ENCODE measurements around the gene PEPD. TPM values are rescaled to one million over a fixed set of nuclear protein-coding genes. Genes with fewer than 3 reads are reported as not detected.

Gene PEPD
- polyA plus RNA-seq, 3 donors, result 61.5 to 218 (median 171) TPM

DNA sequence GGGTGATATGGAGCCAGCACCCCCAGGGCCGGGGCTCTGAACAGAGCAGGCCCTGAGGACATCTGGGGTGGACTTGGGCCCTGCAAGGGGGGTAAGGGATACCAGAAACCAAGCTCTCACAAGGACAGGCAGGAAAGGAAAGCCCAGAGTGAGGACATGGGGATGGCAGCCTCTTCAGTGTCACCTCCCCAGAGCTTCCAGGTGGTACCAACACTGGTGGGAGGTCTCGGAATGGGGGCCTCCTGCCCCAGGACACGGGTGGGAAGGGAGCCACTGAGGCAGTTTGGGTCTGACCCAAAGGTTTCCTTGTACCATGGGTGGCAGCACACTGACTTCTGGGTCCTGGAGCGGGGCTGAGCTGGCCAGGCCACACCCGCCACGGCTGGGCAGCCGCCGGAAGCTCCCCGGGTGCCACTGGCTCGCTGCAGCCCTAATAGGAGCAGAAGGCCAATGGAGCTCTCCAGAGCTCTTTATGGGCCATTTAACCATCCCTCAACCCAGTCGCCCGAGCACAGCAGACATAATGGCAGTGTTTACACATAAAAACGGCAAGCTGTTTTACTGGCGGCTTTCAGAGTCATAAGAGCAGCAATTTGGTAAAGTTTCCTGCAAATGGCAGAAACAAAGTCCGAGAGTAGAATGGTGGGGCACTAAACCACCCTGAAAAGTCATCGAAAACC lies 59.3 kb downstream of the PEPD start:
- no peak for DNase-seq
- Histone ChIP-seq H3K79me2 (ENCODE audit: insufficient read depth, low read length) (no peaks in the 10 kb centered on the region), H3K4me1 (ENCODE audit: control insufficient read depth in 1 of 2, insufficient read depth in 2 of 2, low read length in 2 of 2) (no peaks in the 10 kb centered on the region), H3K27ac (ENCODE audit: low read depth in 1 of 2, low read length in 2 of 2) (no peak overlapping the region), H4K20me1 (ENCODE audit: insufficient read depth, low read length) (no peaks in the 10 kb centered on the region), H2AFZ (ENCODE audit: insufficient read depth, low read depth, low read length, poor library complexity, severe bottlenecking) (no peak overlapping the region), H3K9ac (ENCODE audit: insufficient read depth, low read length, poor library complexity, severe bottlenecking) (no peak overlapping the region), H3K36me3 (replicated peaks in 1 of 2; ENCODE audit: control insufficient read depth in 1 of 2, insufficient read depth in 2 of 2, low read length in 2 of 2) (peaks cover 6 to 11% of the 10 kb centered on the region in 2 donors), H3K9me3 (replicated peaks in 1 of 2; ENCODE audit: control insufficient read depth in 1 of 2, insufficient read depth in 1 of 2, low read length in 2 of 2) (no peaks in the 10 kb centered on the region), H3K4me2 (replicated peaks; ENCODE audit: extremely low read depth, low read length, poor library complexity, severe bottlenecking) (no peak overlapping the region), H3K27me3 (ENCODE audit: control insufficient read depth in 2 of 2, insufficient read depth in 2 of 2, low read length in 2 of 2) (no peaks in the 10 kb centered on the region), H3K4me3 (replicated peaks in 1 of 3; ENCODE audit: low read depth in 2 of 3, low read length in 3 of 3) (no peak overlapping the region)
- Mint-ChIP-seq H3K27me3 (ENCODE audit: low read depth in 3 of 3) (peaks cover 0 to 4% (median 3%) of the 10 kb centered on the region in 3 donors), H3K36me3 (peaks cover 10 to 15% of the 10 kb centered on the region in 2 donors), H3K4me1 (peaks cover 4% of the 10 kb centered on the region), H3K27ac (no peak overlapping the region), H3K9me3 (no peaks in the 10 kb centered on the region), H3K4me3 (no peak overlapping the region)
- TF ChIP-seq, protein P1, sequence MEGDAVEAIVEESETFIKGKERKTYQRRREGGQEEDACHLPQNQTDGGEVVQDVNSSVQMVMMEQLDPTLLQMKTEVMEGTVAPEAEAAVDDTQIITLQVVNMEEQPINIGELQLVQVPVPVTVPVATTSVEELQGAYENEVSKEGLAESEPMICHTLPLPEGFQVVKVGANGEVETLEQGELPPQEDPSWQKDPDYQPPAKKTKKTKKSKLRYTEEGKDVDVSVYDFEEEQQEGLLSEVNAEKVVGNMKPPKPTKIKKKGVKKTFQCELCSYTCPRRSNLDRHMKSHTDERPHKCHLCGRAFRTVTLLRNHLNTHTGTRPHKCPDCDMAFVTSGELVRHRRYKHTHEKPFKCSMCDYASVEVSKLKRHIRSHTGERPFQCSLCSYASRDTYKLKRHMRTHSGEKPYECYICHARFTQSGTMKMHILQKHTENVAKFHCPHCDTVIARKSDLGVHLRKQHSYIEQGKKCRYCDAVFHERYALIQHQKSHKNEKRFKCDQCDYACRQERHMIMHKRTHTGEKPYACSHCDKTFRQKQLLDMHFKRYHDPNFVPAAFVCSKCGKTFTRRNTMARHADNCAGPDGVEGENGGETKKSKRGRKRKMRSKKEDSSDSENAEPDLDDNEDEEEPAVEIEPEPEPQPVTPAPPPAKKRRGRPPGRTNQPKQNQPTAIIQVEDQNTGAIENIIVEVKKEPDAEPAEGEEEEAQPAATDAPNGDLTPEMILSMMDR (IDR thresholded peaks at IDR 0.05), result no peak
- intact Hi-C loops (cut with micrococcal nuclease), result no loop called here
- 93% methylated on average over 16 of the region's 16 CpGs for WGBS (ENCODE audit: insufficient coverage)

DNA sequence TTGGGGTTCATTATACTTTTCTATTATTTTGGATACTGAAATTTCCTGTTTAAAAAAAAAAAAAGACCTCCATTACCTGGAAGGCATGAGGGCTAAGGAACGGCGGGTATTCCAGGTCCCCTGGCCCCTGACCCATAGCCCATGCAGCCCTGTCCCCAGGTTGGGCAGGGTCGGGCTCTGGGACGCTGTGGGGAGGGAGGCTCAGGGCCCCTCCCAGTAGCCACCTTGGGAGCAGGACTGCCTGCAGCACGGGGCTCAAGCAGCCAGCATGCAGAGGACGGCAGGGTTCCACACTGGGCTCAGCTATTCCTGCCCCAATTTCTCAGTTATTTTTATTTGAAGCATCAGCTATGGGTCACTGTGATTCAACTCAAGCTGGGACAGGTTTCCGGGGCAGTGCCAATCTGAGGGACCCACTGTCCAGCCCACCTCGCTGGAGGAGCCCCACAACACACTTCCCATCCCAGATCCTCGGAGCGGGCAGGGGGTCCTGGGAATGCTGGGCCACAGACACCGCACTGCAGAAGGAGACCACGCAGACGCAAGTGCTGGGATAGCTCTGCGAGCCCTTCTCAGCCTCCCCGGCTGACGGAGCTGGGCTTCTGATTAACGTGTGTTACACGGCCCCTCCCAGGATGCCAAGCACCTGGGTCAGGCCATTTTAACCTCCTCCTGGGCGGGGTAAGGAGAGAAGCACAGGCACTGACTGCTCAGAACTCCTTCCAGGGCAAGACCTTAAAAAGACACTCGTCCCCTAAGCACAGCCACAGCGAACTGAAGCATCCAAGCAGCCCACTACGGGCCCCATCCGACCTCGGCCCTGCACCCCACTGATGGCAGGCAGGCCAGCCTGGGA lies 60.1 kb downstream of the PEPD start:
- peaks cover 4% of the 10 kb centered on the region for H3K4me1 Mint-ChIP-seq
- no peak overlapping the region for H3K4me3 Mint-ChIP-seq
- no peak overlapping the region for H3K9ac ChIP-seq (ENCODE audit: insufficient read depth, low read length, poor library complexity, severe bottlenecking)
- TF ChIP-seq, protein P1 (IDR thresholded peaks at IDR 0.05), result no peak
- peaks cover 6 to 11% of the 10 kb centered on the region in 2 donors for H3K36me3 ChIP-seq (replicated peaks in 1 of 2; ENCODE audit: control insufficient read depth in 1 of 2, insufficient read depth in 2 of 2, low read length in 2 of 2)
- no peaks in the 10 kb centered on the region for H4K20me1 ChIP-seq (ENCODE audit: insufficient read depth, low read length)
- peaks cover 10 to 15% of the 10 kb centered on the region in 2 donors for H3K36me3 Mint-ChIP-seq
- no peaks in the 10 kb centered on the region for H3K4me1 ChIP-seq (ENCODE audit: control insufficient read depth in 1 of 2, insufficient read depth in 2 of 2, low read length in 2 of 2)
- H3K27me3 Mint-ChIP-seq (ENCODE audit: low read depth in 3 of 3), result peaks cover 0 to 4% (median 3%) of the 10 kb centered on the region in 3 donors
- 96% methylated on average over 21 of the region's 24 CpGs for WGBS (ENCODE audit: insufficient coverage)
- H3K4me2 ChIP-seq (replicated peaks; ENCODE audit: extremely low read depth, low read length, poor library complexity, severe bottlenecking), result no peak overlapping the region
- no peak overlapping the region for H3K4me3 ChIP-seq (replicated peaks in 1 of 3; ENCODE audit: low read depth in 2 of 3, low read length in 3 of 3)
- no peaks in the 10 kb centered on the region for H3K9me3 ChIP-seq (replicated peaks in 1 of 2; ENCODE audit: control insufficient read depth in 1 of 2, insufficient read depth in 1 of 2, low read length in 2 of 2)
- no peaks in the 10 kb centered on the region for H3K27me3 ChIP-seq (ENCODE audit: control insufficient read depth in 2 of 2, insufficient read depth in 2 of 2, low read length in 2 of 2)
- no peak overlapping the region for H2AFZ ChIP-seq (ENCODE audit: insufficient read depth, low read depth, low read length, poor library complexity, severe bottlenecking)
- H3K27ac ChIP-seq (ENCODE audit: low read depth in 1 of 2, low read length in 2 of 2), result no peak overlapping the region
- intact Hi-C loops (cut with micrococcal nuclease), result no loop called here
- no peaks in the 10 kb centered on the region for H3K79me2 ChIP-seq (ENCODE audit: insufficient read depth, low read length)
- DNase-seq, result no peak
- no peaks in the 10 kb centered on the region for H3K9me3 Mint-ChIP-seq
- no peak overlapping the region for H3K27ac Mint-ChIP-seq
